Naive thymus-derived CD4-positive, alpha-beta T cell (primary cell): Measurements from ENCODE around the gene HDAC4. TPM values are rescaled to one million over a fixed set of nuclear protein-coding genes. Genes with fewer than 3 reads are reported as not detected.

ENCODE experiments used
- ATAC-seq: fragments of 150-1000 bp; cut with Tn5 transposase; 2 replicates; pipeline ENCODE4 v1.10.0; 2021; ENCODE audit warnings: mild to moderate bottlenecking, moderate library complexity
- CTCF ChIA-PET: fragments of 350-600 bp; sonication (Branson Sonifier 250); formaldehyde crosslinking; loops from one replicate; lab custom pipeline; 2021; ENCODE audit warnings: antibody characterized with exemption; lab: Charles Lee
- POLR2A ChIA-PET: fragments of 350-600 bp; sonication (Branson Sonifier 250); formaldehyde crosslinking; loops from one replicate; lab custom pipeline; 2021; ENCODE audit warnings: antibody characterized with exemption, inconsistent platforms; lab: Charles Lee
- DNase-seq, 9 donors: peaks; one replicate each; pipeline versions ENCODE4 v3.0.0 to v3.0.0-alpha.2; 2020 to 2022; ENCODE audit warnings: mixed read lengths in 1 of 9
- H3K27ac ChIP-seq: one replicate; pipeline ENCODE4 v1.7.0; 2013; ENCODE audit warnings: mild to moderate bottlenecking, low read depth, low read length, moderate library complexity
- H3K27me3 ChIP-seq, 2 donors: one replicate each; pipeline ENCODE4 v1.7.0; 2013; ENCODE audit warnings: low read length in 2 of 2, mild to moderate bottlenecking in 2 of 2, moderate library complexity in 2 of 2; ENCODE audit not compliant: control insufficient read depth in 2 of 2, insufficient read depth in 2 of 2
- H3K36me3 ChIP-seq, 3 experiments: 1 replicate in 2 of 3; 2 replicates in 1 of 3; pipeline ENCODE4 v1.7.0; 2013; ENCODE audit warnings: low read length in 3 of 3, mild to moderate bottlenecking in 3 of 3, moderate library complexity in 1 of 3; ENCODE audit not compliant: insufficient read depth in 3 of 3, control insufficient read depth in 2 of 3
- H3K4me1 ChIP-seq, 2 donors: one replicate each; pipeline ENCODE4 v1.7.0; 2013; ENCODE audit warnings: low read length in 2 of 2, mild to moderate bottlenecking in 2 of 2, moderate library complexity in 1 of 2; ENCODE audit not compliant: control insufficient read depth in 2 of 2, insufficient read depth in 2 of 2
- H3K4me3 ChIP-seq: 2 replicates; pipeline ENCODE4 v1.7.0; 2013; ENCODE audit warnings: mild to moderate bottlenecking, low read length
- H3K9me3 ChIP-seq, 3 experiments: 1 replicate in 2 of 3; 2 replicates in 1 of 3; pipeline ENCODE4 v1.7.0; 2013; ENCODE audit warnings: low read length in 3 of 3; ENCODE audit not compliant: control insufficient read depth in 2 of 3
- H3K27ac Mint-ChIP-seq, 9 donors: one replicate each; pipeline ENCODE4 v1.8.0; 2020 to 2022; ENCODE audit warnings: mixed read lengths in 9 of 9, mild to moderate bottlenecking in 8 of 9, moderate library complexity in 5 of 9, inconsistent platforms in 2 of 9
- H3K27me3 Mint-ChIP-seq, 5 donors: one replicate each; pipeline ENCODE4 v1.8.0; 2021 to 2022; ENCODE audit warnings: mixed read lengths in 5 of 5, mild to moderate bottlenecking in 1 of 5
- H3K36me3 Mint-ChIP-seq, 5 donors: one replicate each; pipeline ENCODE4 v1.8.0; 2020 to 2022; ENCODE audit warnings: mixed read lengths in 5 of 5, mild to moderate bottlenecking in 3 of 5, inconsistent platforms in 1 of 5
- H3K4me1 Mint-ChIP-seq, 7 donors: one replicate each; pipeline ENCODE4 v1.8.0; 2020 to 2022; ENCODE audit warnings: mixed read lengths in 7 of 7, mild to moderate bottlenecking in 3 of 7, inconsistent platforms in 1 of 7
- H3K4me3 Mint-ChIP-seq, 10 donors: one replicate each; pipeline ENCODE4 v1.8.0; 2020 to 2022; ENCODE audit warnings: mild to moderate bottlenecking in 10 of 10, mixed read lengths in 10 of 10, moderate library complexity in 6 of 10, inconsistent platforms in 2 of 10
- H3K9me3 Mint-ChIP-seq, 11 donors: one replicate each; pipeline ENCODE4 v1.8.0; 2020 to 2022; ENCODE audit warnings: mixed read lengths in 11 of 11, mild to moderate bottlenecking in 4 of 11, inconsistent platforms in 1 of 11, moderate library complexity in 1 of 11
- intact Hi-C, 2 donors: fragments of 100-400 bp; cut with micrococcal nuclease; formaldehyde crosslinking; loops; one replicate each; pipeline ENCODE4 v1.15.1; 2023
- polyA plus RNA-seq, 2 donors: library from polyadenylated mRNA; unstranded; fragments of 300-500 nt; fragmentation: Illumina TruSeq; gene quantifications; one replicate each; pipeline ENCODE4 v1.2.3, GENCODE V29; 2021
- total RNA-seq, 6 experiments: library from RNA in 5 of 6; stranded (reverse) in 5 of 6; gene quantifications; 1 replicate in 5 of 6; 2 replicates in 1 of 6; pipeline ENCODE4 v1.2.3 and lab custom pipeline; 2021 to 2026

HDAC4 gene
- total and polyA plus RNA-seq, 7 experiments from 2014 or later = 7.4 to 101 (median 55.3) TPM

- Mint-ChIP-seq H3K27ac (no peak overlapping the region), H3K36me3 (peaks cover 0 to 2% (median 0%) of the 10 kb centered on the region in 5 donors), H3K4me3 (peak overlapping the region in 1 of 10 donors; percentile 5), H3K27me3 (peaks cover 9 to 77% (median 19%) of the 10 kb centered on the region in 5 donors), H3K9me3 (peaks cover 0 to 2% (median 0%) of the 10 kb centered on the region in 11 donors), H3K4me1 (peaks cover 8 to 29% (median 20%) of the 10 kb centered on the region in 7 donors)
- peaks cover 5 to 15% of the 10 kb centered on the region in 2 donors for H3K4me1 ChIP-seq
- H3K4me3 ChIP-seq = no peak overlapping the region
- ATAC-seq (no peak), DNase-seq (no peak)
- H3K9me3 ChIP-seq = no peaks in the 10 kb centered on the region
- ChIA-PET POLR2A (no interaction called here), CTCF (no interaction called here)
- H3K36me3 ChIP-seq = no peaks in the 10 kb centered on the region
- H3K27ac ChIP-seq = no peak overlapping the region
- no peaks in the 10 kb centered on the region for H3K27me3 ChIP-seq
- intact Hi-C loops = no loop called here
These were observed 42.3 kb upstream of the HDAC4 start for GRCh38 chr2:239443102-239443620.

GRCh38 chr2:239442192-239442591 lies 41.4 kb upstream of the HDAC4 start:
- ATAC-seq = no peak
- Mint-ChIP-seq H3K9me3 (no peaks in the 10 kb centered on the region), H3K27ac (peak overlapping the region in 2 of 9 donors; percentile 23 to 40), H3K27me3 (peaks cover 8 to 73% (median 19%) of the 10 kb centered on the region in 5 donors), H3K4me1 (peaks cover 8 to 29% (median 20%) of the 10 kb centered on the region in 7 donors), H3K4me3 (peak overlapping the region in 5 of 10 donors; percentile 39 to 92 (median 88)), H3K36me3 (no peaks in the 10 kb centered on the region)
- POLR2A ChIA-PET = no interaction called here
- no peak overlapping the region for H3K4me3 ChIP-seq
- no peak overlapping the region for H3K27ac ChIP-seq
- H3K9me3 ChIP-seq = no peaks in the 10 kb centered on the region
- no peaks in the 10 kb centered on the region for H3K27me3 ChIP-seq
- H3K4me1 ChIP-seq = peaks cover 5 to 15% of the 10 kb centered on the region in 2 donors
- CTCF ChIA-PET = no interaction called here
- intact Hi-C loops = no loop called here
- no peak for DNase-seq
- H3K36me3 ChIP-seq = no peaks in the 10 kb centered on the region

- H3K36me3 ChIP-seq = no peaks in the 10 kb centered on the region
- peak overlapping the region in 6 of 9 donors; percentile 40 to 73 (median 56) for H3K27ac Mint-ChIP-seq
- H3K4me1 ChIP-seq = peaks cover 5 to 15% of the 10 kb centered on the region in 2 donors
- DNase-seq (peak in 5 of 9 donors; percentile 10 to 28 (median 24)), ATAC-seq (peak; percentile 64)
- peaks cover 0 to 1% (median 0%) of the 10 kb centered on the region in 11 donors for H3K9me3 Mint-ChIP-seq
- peak overlapping the region; percentile 37 to 92 (median 82) for H3K4me3 Mint-ChIP-seq
- no peaks in the 10 kb centered on the region for H3K27me3 ChIP-seq
- ChIA-PET POLR2A (no interaction called here), CTCF (no interaction called here)
- intact Hi-C loops = no loop called here
- H3K4me3 ChIP-seq = peak overlapping the region; percentile 52
- H3K4me1 Mint-ChIP-seq = peaks cover 8 to 29% (median 20%) of the 10 kb centered on the region in 7 donors
- H3K27me3 Mint-ChIP-seq = peaks cover 8 to 67% (median 21%) of the 10 kb centered on the region in 5 donors
- H3K36me3 Mint-ChIP-seq = no peaks in the 10 kb centered on the region
- H3K9me3 ChIP-seq = no peaks in the 10 kb centered on the region
- H3K27ac ChIP-seq = no peak overlapping the region
These were observed 40.6 kb upstream of the HDAC4 start for GRCh38 chr2:239441261-239442078.

GRCh38 chr2:239440511-239440959 lies 39.7 kb upstream of the HDAC4 start:
- H3K4me3 ChIP-seq = peak overlapping the region; percentile 52
- Mint-ChIP-seq H3K27me3 (peaks cover 8 to 58% (median 21%) of the 10 kb centered on the region in 5 donors), H3K4me3 (peak overlapping the region in 8 of 10 donors; percentile 67 to 92 (median 85)), H3K36me3 (no peaks in the 10 kb centered on the region), H3K4me1 (peaks cover 8 to 29% (median 20%) of the 10 kb centered on the region in 7 donors), H3K9me3 (peaks cover 0 to 2% (median 0%) of the 10 kb centered on the region in 11 donors), H3K27ac (peak overlapping the region in 1 of 9 donors; percentile 73)
- peaks cover 5 to 15% of the 10 kb centered on the region in 2 donors for H3K4me1 ChIP-seq
- no peaks in the 10 kb centered on the region for H3K27me3 ChIP-seq
- no peaks in the 10 kb centered on the region for H3K36me3 ChIP-seq
- no peak overlapping the region for H3K27ac ChIP-seq
- DNase-seq = peak in 1 of 9 donors; percentile 5
- intact Hi-C loops = no loop called here
- CTCF ChIA-PET = no interaction called here
- no peaks in the 10 kb centered on the region for H3K9me3 ChIP-seq
- POLR2A ChIA-PET = no interaction called here
- ATAC-seq = no peak

- Mint-ChIP-seq H3K27ac (peak overlapping the region in 1 of 9 donors; percentile 25), H3K27me3 (peaks cover 8 to 56% (median 21%) of the 10 kb centered on the region in 5 donors)
- CTCF ChIA-PET = no interaction called here
These were observed 39.0 kb upstream of the HDAC4 start for GRCh38 chr2:239439754-239440315.

GRCh38 chr2:239438995-239439753 lies 38.4 kb upstream of the HDAC4 start:
- H3K9me3 ChIP-seq = no peaks in the 10 kb centered on the region
- H3K4me3 Mint-ChIP-seq = no peak overlapping the region
- peaks cover 0 to 2% (median 0%) of the 10 kb centered on the region in 11 donors for H3K9me3 Mint-ChIP-seq
- H3K27me3 ChIP-seq = no peaks in the 10 kb centered on the region
- H3K36me3 Mint-ChIP-seq = no peaks in the 10 kb centered on the region
- CTCF ChIA-PET = no interaction called here
- ATAC-seq (peak; percentile 24), DNase-seq (no peak)
- no peaks in the 10 kb centered on the region for H3K36me3 ChIP-seq
- POLR2A ChIA-PET = no interaction called here
- intact Hi-C loops = no loop called here
- H3K27me3 Mint-ChIP-seq = peaks cover 8 to 51% (median 21%) of the 10 kb centered on the region in 5 donors
- H3K27ac Mint-ChIP-seq = peak overlapping the region in 1 of 9 donors; percentile 78
- H3K4me3 ChIP-seq = no peak overlapping the region
- peaks cover 8 to 29% (median 20%) of the 10 kb centered on the region in 7 donors for H3K4me1 Mint-ChIP-seq
- no peak overlapping the region for H3K27ac ChIP-seq
- H3K4me1 ChIP-seq = peaks cover 5 to 15% of the 10 kb centered on the region in 2 donors

More at GRCh38 chr2:239439754-239440315, 39.0 kb upstream of the HDAC4 start:
- H3K4me3 ChIP-seq = no peak overlapping the region
- intact Hi-C loops = no loop called here
- H3K9me3 ChIP-seq = no peaks in the 10 kb centered on the region
- Mint-ChIP-seq H3K9me3 (peaks cover 0 to 2% (median 0%) of the 10 kb centered on the region in 11 donors), H3K4me1 (peaks cover 8 to 29% (median 20%) of the 10 kb centered on the region in 7 donors), H3K36me3 (no peaks in the 10 kb centered on the region), H3K4me3 (peak overlapping the region in 1 of 10 donors; percentile 67)
- H3K36me3 ChIP-seq = no peaks in the 10 kb centered on the region
- POLR2A ChIA-PET = no interaction called here
- no peak for DNase-seq
- no peaks in the 10 kb centered on the region for H3K27me3 ChIP-seq
- no peak overlapping the region for H3K27ac ChIP-seq
- ATAC-seq = no peak
- peaks cover 5 to 15% of the 10 kb centered on the region in 2 donors for H3K4me1 ChIP-seq
